ENCODE results near the gene ZNF44. TPM values are rescaled to one million over a fixed set of nuclear protein-coding genes. Genes with fewer than 3 reads are reported as not detected.
A peak's percentile ranks its signal among the peaks of the same experiment; 100 is the strongest.
"Not testable (repeated sequence)": the region's sequence is repeated elsewhere in the genome, so short reads cannot be mapped to it uniquely, and the experiment has no call there.

ZNF44 gene
- 10 to 100 TPM; 11.7 to 15.7 TPM for total RNA-seq

- Mint-ChIP-seq H3K36me3 (peaks cover 5% of the 10 kb centered on the region), H3K9me3 (no peaks in the 10 kb centered on the region), H3K4me1 (ENCODE audit: low read depth in 2 of 2) (peaks cover 19 to 32% of the 10 kb centered on the region in 2 donors), H3K27ac (peak within 1 kb of the TSS; percentile 88 to 96), H3K4me3 (peak within 1 kb of the TSS; percentile 98), H3K27me3 (no peaks in the 10 kb centered on the region)
- peak; percentile 98 for DNase-seq (ENCODE audit: low spot score)
- peak; percentile 99 for ATAC-seq
These were observed at the start of gene ZNF44 for GRCh38 chr19:12294249-12295158. Gene ZNF44, minus strand, starts transcription at chr19:12294883. Its CDS starts 189 bp downstream, at chr19:12294694.

- H3K27ac Mint-ChIP-seq: peak within 1 kb of the TSS; percentile 75 to 94
- H3K27me3 Mint-ChIP-seq: no peaks in the 10 kb centered on the region
- ATAC-seq (peak; percentile 100), DNase-seq (ENCODE audit: low spot score) (peak; percentile 95)
- H3K4me1 Mint-ChIP-seq (ENCODE audit: low read depth in 2 of 2): peaks cover 16 to 19% of the 10 kb centered on the region in 2 donors
- H3K9me3 Mint-ChIP-seq: no peaks in the 10 kb centered on the region
- H3K4me3 Mint-ChIP-seq: peak within 1 kb of the TSS; percentile 92
- H3K36me3 Mint-ChIP-seq: no peaks in the 10 kb centered on the region
These were observed 38.8 kb upstream of the ZNF44 start, which contains the start of gene ZNF563 for GRCh38 chr19:12333162-12334159. Gene ZNF563, minus strand, starts transcription at chr19:12333633. Its CDS starts 151 bp downstream, at chr19:12333482.

GRCh38 chr19:12331211-12331941, 36.7 kb upstream of the ZNF44 start:
- Mint-ChIP-seq H3K4me3 (peak overlapping the region; percentile 92), H3K36me3 (no peaks in the 10 kb centered on the region), H3K9me3 (no peaks in the 10 kb centered on the region), H3K4me1 (ENCODE audit: low read depth in 2 of 2) (peaks cover 16 to 19% of the 10 kb centered on the region in 2 donors), H3K27me3 (no peaks in the 10 kb centered on the region), H3K27ac (peak overlapping the region in 1 of 2 donors; percentile 94)
- ATAC-seq (no peak), DNase-seq (ENCODE audit: low spot score) (no peak)

GRCh38 chr19:12330340-12330739, 35.7 kb upstream of the ZNF44 start:
- peaks cover 16 to 19% of the 10 kb centered on the region in 2 donors for H3K4me1 Mint-ChIP-seq (ENCODE audit: low read depth in 2 of 2)

GRCh38 chr19:12325690-12326089, 31.0 kb upstream of the ZNF44 start:
- Mint-ChIP-seq H3K9me3 (peaks cover 4% of the 10 kb centered on the region), H3K36me3 (peaks cover 6% of the 10 kb centered on the region), H3K4me3 (no peak overlapping the region)

More at GRCh38 chr19:12330340-12330739, 35.7 kb upstream of the ZNF44 start:
- H3K4me3 Mint-ChIP-seq: no peak overlapping the region
- ATAC-seq (no peak), DNase-seq (ENCODE audit: low spot score) (no peak)
- H3K27ac Mint-ChIP-seq: no peak overlapping the region
- H3K9me3 Mint-ChIP-seq: no peaks in the 10 kb centered on the region
- no peaks in the 10 kb centered on the region for H3K36me3 Mint-ChIP-seq
- H3K27me3 Mint-ChIP-seq: no peaks in the 10 kb centered on the region

GRCh38 chr19:12318782-12319413, 24.2 kb upstream of the ZNF44 start:
- no peaks in the 10 kb centered on the region for H3K27me3 Mint-ChIP-seq
- peaks cover 26% of the 10 kb centered on the region for H3K36me3 Mint-ChIP-seq

More at GRCh38 chr19:12325690-12326089, 31.0 kb upstream of the ZNF44 start:
- ATAC-seq: no peak
- no peak overlapping the region for H3K27ac Mint-ChIP-seq
- peaks cover 0 to 2% of the 10 kb centered on the region in 2 donors for H3K4me1 Mint-ChIP-seq (ENCODE audit: low read depth in 2 of 2)
- no peaks in the 10 kb centered on the region for H3K27me3 Mint-ChIP-seq
- no peak for DNase-seq (ENCODE audit: low spot score)

GRCh38 chr19:12314553-12314952, 19.9 kb upstream of the ZNF44 start:
- Mint-ChIP-seq H3K27ac (no peak overlapping the region), H3K4me1 (ENCODE audit: low read depth in 2 of 2) (peaks cover 0 to 2% of the 10 kb centered on the region in 2 donors), H3K36me3 (peaks cover 18% of the 10 kb centered on the region), H3K4me3 (no peak overlapping the region), H3K27me3 (no peaks in the 10 kb centered on the region), H3K9me3 (peaks cover 17% of the 10 kb centered on the region)
- DNase-seq (ENCODE audit: low spot score) (no peak), ATAC-seq (no peak)

More at GRCh38 chr19:12318782-12319413, 24.2 kb upstream of the ZNF44 start:
- H3K27ac Mint-ChIP-seq: no peak overlapping the region
- DNase-seq (ENCODE audit: low spot score) (no peak), ATAC-seq (no peak)
- H3K9me3 Mint-ChIP-seq: peaks cover 22% of the 10 kb centered on the region
- H3K4me3 Mint-ChIP-seq: no peak overlapping the region
- peaks cover 0 to 2% of the 10 kb centered on the region in 2 donors for H3K4me1 Mint-ChIP-seq (ENCODE audit: low read depth in 2 of 2)

- not testable (repeated sequence) for DNase-seq (ENCODE audit: low spot score); ATAC-seq; H3K9me3 Mint-ChIP-seq; H3K27me3 Mint-ChIP-seq; H3K36me3 Mint-ChIP-seq; H3K4me3 Mint-ChIP-seq; H3K4me1 Mint-ChIP-seq (ENCODE audit: low read depth in 2 of 2); H3K27ac Mint-ChIP-seq
These were observed 14.2 kb upstream of the ZNF44 start for GRCh38 chr19:12308891-12309290.

- peak overlapping the region; percentile 98 for H3K4me3 Mint-ChIP-seq
- no peaks in the 10 kb centered on the region for H3K9me3 Mint-ChIP-seq
- no peaks in the 10 kb centered on the region for H3K27me3 Mint-ChIP-seq
- peaks cover 15 to 27% of the 10 kb centered on the region in 2 donors for H3K4me1 Mint-ChIP-seq (ENCODE audit: low read depth in 2 of 2)
- DNase-seq (ENCODE audit: low spot score) (no peak), ATAC-seq (peak; percentile 25 to 38)
- H3K27ac Mint-ChIP-seq: peak overlapping the region; percentile 88 to 96
- peaks cover 5% of the 10 kb centered on the region for H3K36me3 Mint-ChIP-seq
These were observed 508 bp upstream of the ZNF44 start for GRCh38 chr19:12295191-12295590.

- H3K27ac Mint-ChIP-seq: peak overlapping the region; percentile 88 to 96
- peak overlapping the region; percentile 98 for H3K4me3 Mint-ChIP-seq
- H3K27me3 Mint-ChIP-seq: no peaks in the 10 kb centered on the region
- DNase-seq (ENCODE audit: low spot score): peak; percentile 77
- H3K36me3 Mint-ChIP-seq: peaks cover 5% of the 10 kb centered on the region
- peaks cover 26 to 39% of the 10 kb centered on the region in 2 donors for H3K4me1 Mint-ChIP-seq (ENCODE audit: low read depth in 2 of 2)
- ATAC-seq: peak; percentile 14 to 34
- H3K9me3 Mint-ChIP-seq: no peaks in the 10 kb centered on the region
These were observed 870 bp downstream of the ZNF44 start for GRCh38 chr19:12293777-12294248.

GRCh38 chr19:12289790-12290065, 5.0 kb downstream of the ZNF44 start:
- no peak for DNase-seq (ENCODE audit: low spot score)
- Mint-ChIP-seq H3K36me3 (peaks cover 5% of the 10 kb centered on the region), H3K4me1 (ENCODE audit: low read depth in 2 of 2) (peaks cover 28 to 46% of the 10 kb centered on the region in 2 donors), H3K9me3 (no peaks in the 10 kb centered on the region), H3K27me3 (no peaks in the 10 kb centered on the region), H3K4me3 (peak overlapping the region; percentile 33), H3K27ac (peak overlapping the region; percentile 74 to 96)
- ATAC-seq: no peak

GRCh38 chr19:12287958-12288500, 6.7 kb downstream of the ZNF44 start:
- H3K4me3 Mint-ChIP-seq: no peak overlapping the region
- no peaks in the 10 kb centered on the region for H3K27me3 Mint-ChIP-seq
- peaks cover 16 to 33% of the 10 kb centered on the region in 2 donors for H3K4me1 Mint-ChIP-seq (ENCODE audit: low read depth in 2 of 2)
- no peak overlapping the region for H3K27ac Mint-ChIP-seq
- no peak for ATAC-seq
- peaks cover 5% of the 10 kb centered on the region for H3K36me3 Mint-ChIP-seq
- DNase-seq (ENCODE audit: low spot score): no peak
- no peaks in the 10 kb centered on the region for H3K9me3 Mint-ChIP-seq
